OCI-LY1 (cell line): Measurements from ENCODE around the gene CLSTN2.

Experiments used
- H2AFZ ChIP-seq: fragments of 200-600 bp; sonication (generic), shearing (Covaris generic); 2 replicates; pipeline ENCODE4 v1.6.0; 2014; ENCODE audit warnings: antibody characterized with exemption, mild to moderate bottlenecking, low read length
- H3F3A ChIP-seq: fragments of 200-600 bp; sonication (generic), shearing (Covaris generic); 2 replicates; pipeline ENCODE4 v1.6.0; 2014; ENCODE audit warnings: mild to moderate bottlenecking, antibody characterized with exemption, low read length, moderate library complexity; ENCODE audit not compliant: insufficient read depth
- H3K27ac ChIP-seq: fragments of 200-600 bp; sonication (generic); 2 replicates; pipeline ENCODE4 v1.5.1; 2014; ENCODE audit warnings: low read length, mixed run types, mild to moderate bottlenecking, low read depth; ENCODE audit not compliant: poor library complexity, severe bottlenecking
- H3K27me3 ChIP-seq: fragments of 200-600 bp; sonication (generic); 2 replicates; pipeline ENCODE4 v1.6.0; 2014; ENCODE audit warnings: antibody characterized with exemption, mild to moderate bottlenecking, low read length, moderate library complexity; ENCODE audit not compliant: insufficient read depth
- H3K36me3 ChIP-seq: fragments of 200-600 bp; sonication (generic); 2 replicates; pipeline ENCODE4 v1.6.1; 2014; ENCODE audit warnings: mild to moderate bottlenecking, antibody characterized with exemption, low read length, moderate library complexity, mixed read lengths; ENCODE audit not compliant: insufficient read depth
- H3K4me1 ChIP-seq: fragments of 200-600 bp; sonication (generic); 2 replicates; pipeline ENCODE4 v1.5.1; 2014; ENCODE audit warnings: mild to moderate bottlenecking, low read length, moderate library complexity; ENCODE audit not compliant: insufficient read depth, severe bottlenecking
- H3K4me2 ChIP-seq: fragments of 200-600 bp; sonication (generic), shearing (Covaris generic); 2 replicates; pipeline ENCODE4 v1.6.1; 2014; ENCODE audit warnings: low read length
- H3K4me3 ChIP-seq: fragments of 200-600 bp; sonication (generic); 2 replicates; pipeline ENCODE4 v1.5.1; 2014; ENCODE audit warnings: low read length, low read depth, mild to moderate bottlenecking, mixed read lengths; ENCODE audit not compliant: poor library complexity, severe bottlenecking
- H3K79me2 ChIP-seq: fragments of 200-600 bp; shearing (Covaris generic); 2 replicates; pipeline ENCODE4 v1.6.1; 2016; ENCODE audit warnings: mixed run types, low read length, mixed read lengths; ENCODE audit not compliant: insufficient read depth
- H3K9ac ChIP-seq: fragments of 200-600 bp; sonication (generic), shearing (Covaris generic); 2 replicates; pipeline ENCODE4 v1.6.1; 2014; ENCODE audit warnings: mild to moderate bottlenecking, low read length, mixed read lengths
- H3K9me2 ChIP-seq: fragments of 200-600 bp; sonication (generic), shearing (Covaris generic); 2 replicates; pipeline ENCODE4 v1.6.1; 2014; ENCODE audit warnings: low read depth, mild to moderate bottlenecking, low read length, mixed read lengths
- H3K9me3 ChIP-seq: fragments of 200-600 bp; shearing (Covaris generic); 2 replicates; pipeline ENCODE4 v1.6.1; 2014; ENCODE audit warnings: low read length, mixed read lengths
- H4K20me1 ChIP-seq: fragments of 200-600 bp; sonication (generic), shearing (Covaris generic); 2 replicates; pipeline ENCODE4 v1.6.0; 2016; ENCODE audit warnings: mild to moderate bottlenecking, low read length; ENCODE audit not compliant: insufficient read depth
- CTCF ChIP-seq: fragments of 200-600 bp; sonication (generic), shearing (Covaris generic); IDR thresholded peaks from 2 replicates; pipeline ENCODE4 v1.5.1; 2017; ENCODE audit warnings: mild to moderate bottlenecking, antibody characterized with exemption, low read length, moderate library complexity, mixed read lengths
- EZH2 ChIP-seq: fragments of 200-600 bp; sonication (generic), shearing (Covaris generic); IDR thresholded peaks from 2 replicates; pipeline ENCODE4 v1.8.0; 2017; ENCODE audit warnings: borderline replicate concordance, mixed run types, mild to moderate bottlenecking, antibody characterized with exemption, low read length, moderate library complexity, mixed read lengths

The CLSTN2 gene

DNA sequence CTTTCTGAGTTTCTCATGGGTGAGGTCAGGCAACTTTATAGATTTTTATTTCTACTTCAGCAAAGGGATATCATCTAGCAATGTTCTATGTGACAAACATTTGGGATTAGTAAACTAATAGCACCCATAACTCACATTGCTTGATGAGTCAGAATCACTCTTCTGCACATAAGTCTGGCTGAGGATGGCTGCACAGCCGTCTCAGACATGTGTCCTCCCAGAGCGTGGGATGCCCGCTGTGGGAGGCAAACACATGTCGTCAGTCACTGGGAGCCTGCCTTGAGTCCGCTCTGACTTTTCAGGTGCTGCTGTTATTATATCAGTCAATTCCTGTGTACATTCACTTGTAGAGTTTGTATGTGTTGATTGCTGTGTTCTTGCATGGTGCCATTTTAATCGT, 512.2 kb downstream of the CLSTN2 start:
- Histone ChIP-seq H3K9ac (no peak overlapping the region), H2AFZ (no peak overlapping the region), H3K9me2 (no peaks in the 10 kb centered on the region), H3K4me2 (no peak overlapping the region), H3K4me1 (no peaks in the 10 kb centered on the region), H3F3A (no peaks in the 10 kb centered on the region), H4K20me1 (no peaks in the 10 kb centered on the region), H3K79me2 (no peaks in the 10 kb centered on the region), H3K4me3 (no peak overlapping the region), H3K36me3 (no peaks in the 10 kb centered on the region), H3K27me3 (no peaks in the 10 kb centered on the region; the same call in 1 of the 2 replicates), H3K27ac (no peak overlapping the region), H3K9me3 (no peaks in the 10 kb centered on the region)
- TF ChIP-seq CTCF = no peak
- TF ChIP-seq EZH2 = no peak

GRCh38 chr3:140448001-140448400, 513.0 kb downstream of the CLSTN2 start:
- Histone ChIP-seq H3K36me3 (no peaks in the 10 kb centered on the region), H3K4me2 (no peak overlapping the region), H3K9ac (no peak overlapping the region), H3F3A (no peaks in the 10 kb centered on the region), H3K79me2 (no peaks in the 10 kb centered on the region), H3K9me3 (no peaks in the 10 kb centered on the region), H3K9me2 (no peaks in the 10 kb centered on the region), H3K27me3 (no peaks in the 10 kb centered on the region; the same call in 1 of the 2 replicates), H4K20me1 (no peaks in the 10 kb centered on the region), H2AFZ (no peak overlapping the region), H3K4me1 (no peaks in the 10 kb centered on the region), H3K4me3 (no peak overlapping the region), H3K27ac (no peak overlapping the region)
- TF ChIP-seq CTCF = no peak
- no peak for TF ChIP-seq EZH2

DNA sequence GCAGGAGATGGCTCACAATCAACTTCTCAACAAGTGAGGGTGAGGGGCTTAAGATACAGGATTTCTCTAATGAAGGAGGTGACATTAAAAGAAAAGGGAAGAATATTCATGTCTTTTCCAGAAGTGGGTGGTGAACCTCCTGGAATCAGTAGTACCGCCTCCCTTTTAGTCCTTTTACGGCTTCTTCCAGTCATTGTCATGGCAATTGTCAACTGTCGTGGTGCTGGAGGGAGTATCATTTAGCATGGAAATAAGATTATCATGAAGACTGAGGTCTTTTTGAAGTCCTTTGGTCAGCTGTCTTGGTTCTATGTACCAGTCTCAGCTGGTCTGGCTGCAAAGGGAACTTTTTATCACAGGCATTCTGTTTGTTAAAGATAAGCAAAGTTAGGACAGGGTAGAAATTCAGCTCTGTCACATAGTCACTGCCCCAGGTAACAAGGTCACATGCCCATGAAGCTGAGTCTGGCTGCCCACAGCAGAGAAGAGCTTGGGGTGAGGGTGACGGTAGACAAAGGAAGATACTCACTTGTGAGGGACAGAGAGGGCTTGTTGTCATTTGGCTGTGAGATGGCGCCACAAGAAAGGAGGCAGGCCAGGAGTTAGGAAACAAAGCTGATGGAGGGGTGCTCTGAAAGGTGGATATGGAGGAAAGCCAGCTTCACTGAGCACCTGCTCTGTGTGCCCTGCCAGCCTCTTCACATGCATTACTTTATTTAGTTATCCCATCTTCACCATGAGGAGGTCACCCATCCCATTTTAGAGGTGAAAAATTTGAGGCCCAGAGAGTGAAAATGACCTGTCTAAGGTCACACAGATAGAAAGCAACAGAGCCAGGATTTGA, 514.6 kb downstream of the CLSTN2 start:
- Histone ChIP-seq H3K9ac (no peak overlapping the region), H3K4me3 (no peak overlapping the region), H3K79me2 (no peaks in the 10 kb centered on the region), H3K4me1 (no peaks in the 10 kb centered on the region), H3K36me3 (no peaks in the 10 kb centered on the region), H3K27me3 (no peaks in the 10 kb centered on the region; the same call in 1 of the 2 replicates), H4K20me1 (no peaks in the 10 kb centered on the region), H3K27ac (no peak overlapping the region), H3K9me2 (no peaks in the 10 kb centered on the region), H3F3A (no peaks in the 10 kb centered on the region), H2AFZ (no peak overlapping the region), H3K4me2 (no peak overlapping the region), H3K9me3 (no peaks in the 10 kb centered on the region)
- TF ChIP-seq CTCF (no peak), EZH2 (no peak)
